ENCODE measurements around the gene SLC30A2. TPM values are rescaled to one million over a fixed set of nuclear protein-coding genes. Genes with fewer than 3 reads are reported as not detected.

The SLC30A2 gene
- total RNA-seq, 4 donors from 2014 or later, result 0.13 to 1.8 (median 0.42) TPM

- WGBS, 2 donors, result 75 to 80% methylated on average over 9 of the region's 9 CpGs
- no peak for TF ChIP-seq POLR2A (IDR thresholded peaks at IDR 0.05)
- TF ChIP-seq, protein P1, sequence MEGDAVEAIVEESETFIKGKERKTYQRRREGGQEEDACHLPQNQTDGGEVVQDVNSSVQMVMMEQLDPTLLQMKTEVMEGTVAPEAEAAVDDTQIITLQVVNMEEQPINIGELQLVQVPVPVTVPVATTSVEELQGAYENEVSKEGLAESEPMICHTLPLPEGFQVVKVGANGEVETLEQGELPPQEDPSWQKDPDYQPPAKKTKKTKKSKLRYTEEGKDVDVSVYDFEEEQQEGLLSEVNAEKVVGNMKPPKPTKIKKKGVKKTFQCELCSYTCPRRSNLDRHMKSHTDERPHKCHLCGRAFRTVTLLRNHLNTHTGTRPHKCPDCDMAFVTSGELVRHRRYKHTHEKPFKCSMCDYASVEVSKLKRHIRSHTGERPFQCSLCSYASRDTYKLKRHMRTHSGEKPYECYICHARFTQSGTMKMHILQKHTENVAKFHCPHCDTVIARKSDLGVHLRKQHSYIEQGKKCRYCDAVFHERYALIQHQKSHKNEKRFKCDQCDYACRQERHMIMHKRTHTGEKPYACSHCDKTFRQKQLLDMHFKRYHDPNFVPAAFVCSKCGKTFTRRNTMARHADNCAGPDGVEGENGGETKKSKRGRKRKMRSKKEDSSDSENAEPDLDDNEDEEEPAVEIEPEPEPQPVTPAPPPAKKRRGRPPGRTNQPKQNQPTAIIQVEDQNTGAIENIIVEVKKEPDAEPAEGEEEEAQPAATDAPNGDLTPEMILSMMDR (IDR thresholded peaks at IDR 0.05), result no peak
- intact Hi-C loops (cut with DNase I; ENCODE audit: low total_unique reads), result no loop called here
Observed at GRCh38 chr1:26079960-26080814, 34.3 kb upstream of the SLC30A2 start.

DNA sequence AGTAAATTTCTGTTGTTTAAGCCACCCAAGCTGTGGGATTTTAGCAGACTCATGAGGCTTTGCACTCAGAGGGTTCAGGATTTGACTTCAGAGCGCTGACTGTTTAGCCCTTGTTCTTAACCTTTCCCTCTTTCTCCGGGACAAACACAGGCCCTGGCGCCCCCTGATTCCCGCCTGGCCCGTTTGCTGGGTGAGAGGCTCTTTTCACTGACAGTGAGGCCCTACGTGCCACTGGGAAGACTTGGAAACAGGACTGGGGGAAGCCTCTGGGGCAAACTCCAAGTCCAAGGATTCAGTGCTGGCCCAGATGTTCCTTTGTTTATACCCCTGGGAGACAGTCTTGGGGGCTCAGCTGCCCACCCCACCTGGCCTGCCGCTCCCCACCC is 33.3 kb upstream of the SLC30A2 start:
- DNase-seq (ENCODE audit: low spot score in 2 of 2), result no peak
- no peak overlapping the region for H3K4me3 ChIP-seq (ENCODE audit: low read depth, poor library complexity, severe bottlenecking)
- intact Hi-C loops (cut with DNase I; ENCODE audit: low total_unique reads), result no loop called here
- 55 to 59% methylated on average over 7 of the region's 7 CpGs for WGBS, 2 donors
- TF ChIP-seq, protein P1 (IDR thresholded peaks at IDR 0.05), result no peak
- TF ChIP-seq POLR2A (IDR thresholded peaks at IDR 0.05), result no peak

More at GRCh38 chr1:26079960-26080814, 34.3 kb upstream of the SLC30A2 start:
- DNase-seq (ENCODE audit: low spot score in 2 of 2), result no peak
- no peak overlapping the region for H3K4me3 ChIP-seq (ENCODE audit: low read depth, poor library complexity, severe bottlenecking)

- intact Hi-C loops (cut with DNase I; ENCODE audit: low total_unique reads), result no loop called here
- TF ChIP-seq, protein P1 (IDR thresholded peaks at IDR 0.05), result no peak
- no peak for TF ChIP-seq POLR2A (IDR thresholded peaks at IDR 0.05)
- 54 to 55% methylated on average over 8 of the region's 8 CpGs for WGBS, 2 donors
- no peak overlapping the region for H3K4me3 ChIP-seq (ENCODE audit: low read depth, poor library complexity, severe bottlenecking)
- DNase-seq (ENCODE audit: low spot score in 2 of 2), result no peak
Observed at GRCh38 chr1:26078286-26079177, 32.6 kb upstream of the SLC30A2 start.

DNA sequence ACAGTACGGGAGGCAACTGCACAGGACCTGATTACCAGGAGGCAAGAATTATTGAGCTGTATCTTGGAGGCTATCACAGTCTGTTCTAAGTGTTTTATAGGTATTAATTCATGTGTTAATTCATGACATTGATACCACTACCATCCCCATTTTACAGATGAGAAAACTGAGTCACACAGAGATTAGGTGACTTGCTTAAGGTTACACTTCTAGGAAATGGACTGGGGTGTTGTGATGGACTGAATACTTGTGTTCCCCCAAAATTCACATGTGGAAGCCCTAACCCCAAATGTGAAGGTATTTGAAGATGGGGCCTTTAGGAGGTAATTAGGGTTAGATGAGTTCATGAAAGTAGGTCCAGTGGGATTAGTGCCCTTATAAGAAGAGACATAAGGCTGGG is 31.6 kb upstream of the SLC30A2 start:
- 100% methylated on average over 1 of the region's 1 CpG for whole genome bisulfite sequencing, 2 donors
- TF ChIP-seq POLR2A (IDR thresholded peaks at IDR 0.05), result no peak
- TF ChIP-seq, protein P1 (IDR thresholded peaks at IDR 0.05), result no peak
- H3K4me3 ChIP-seq (ENCODE audit: low read depth, poor library complexity, severe bottlenecking), result no peak overlapping the region
- intact Hi-C loops (cut with DNase I; ENCODE audit: low total_unique reads), result no loop called here
- no peak for DNase-seq (ENCODE audit: low spot score in 2 of 2)

DNA sequence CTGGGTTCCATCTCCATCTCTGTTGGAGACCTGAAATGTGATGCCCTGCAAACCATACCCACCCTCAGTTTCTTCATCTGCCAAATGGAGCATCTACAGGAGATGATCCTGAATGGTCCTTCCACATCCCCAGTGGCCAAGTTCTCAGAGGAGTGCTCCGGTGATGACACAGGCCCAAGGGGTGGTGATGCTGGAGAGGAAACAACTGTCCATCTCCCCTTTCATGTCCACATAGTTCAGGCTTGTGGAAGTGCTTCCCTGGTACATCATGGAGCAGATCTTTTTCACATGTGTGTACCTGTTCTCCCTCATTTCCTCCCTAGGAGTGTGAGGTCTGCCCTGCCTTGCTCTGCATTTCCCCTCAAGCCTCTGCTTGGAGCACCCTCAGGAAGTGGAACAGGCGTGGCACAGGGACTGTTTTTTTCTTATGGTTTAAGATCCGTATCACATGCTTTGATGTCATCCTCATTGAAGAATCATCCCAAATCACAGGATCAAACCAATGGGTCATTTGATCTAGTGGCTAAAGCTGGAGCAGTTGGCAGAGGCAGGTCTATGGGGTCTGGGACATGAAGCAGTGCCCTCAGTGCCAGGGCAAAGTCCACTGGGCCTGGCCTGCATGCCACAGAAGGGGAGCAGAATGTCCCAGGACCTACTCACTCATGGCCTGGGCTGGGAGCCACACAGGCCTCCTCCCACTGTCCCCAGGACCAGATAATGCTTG is 29.7 kb upstream of the SLC30A2 start:
- TF ChIP-seq POLR2A (IDR thresholded peaks at IDR 0.05), result no peak
- TF ChIP-seq, protein P1 (IDR thresholded peaks at IDR 0.05), result no peak
- WGBS, 2 donors, result 54 to 65% methylated on average over 3 of the region's 3 CpGs
- no peak for DNase-seq (ENCODE audit: low spot score in 2 of 2)
- intact Hi-C loops (cut with DNase I; ENCODE audit: low total_unique reads), result no loop called here
- no peak overlapping the region for H3K4me3 ChIP-seq (ENCODE audit: low read depth, poor library complexity, severe bottlenecking)
